Measurements from ENCODE around the gene ARHGAP24. TPM values are rescaled to one million over a fixed set of nuclear protein-coding genes. Genes with fewer than 3 reads are reported as not detected.

The ARHGAP24 gene
- total RNA-seq, 2 experiments from 2014 or later, result 0.22 to 0.70 TPM

- Mint-ChIP-seq H3K4me1 (ENCODE audit: low read depth) (no peaks in the 10 kb centered on the region), H3K9me3 (no peaks in the 10 kb centered on the region), H3K4me3 (no peak overlapping the region), H3K27me3 (peaks cover 1% of the 10 kb centered on the region), H3K27ac (no peak overlapping the region), H3K36me3 (ENCODE audit: low read depth) (no peaks in the 10 kb centered on the region)
- CTCF ChIA-PET, result no interaction called here
- DNase-seq (no peak), ATAC-seq (no peak)
- intact Hi-C loops (cut with micrococcal nuclease), result no loop called here
- POLR2A ChIA-PET, result no interaction called here
- no peak for TF ChIP-seq CTCF (IDR thresholded peaks at IDR 0.05)
Measured at GRCh38 chr4:85939595-85939994, 464.6 kb downstream of the ARHGAP24 start.

DNA sequence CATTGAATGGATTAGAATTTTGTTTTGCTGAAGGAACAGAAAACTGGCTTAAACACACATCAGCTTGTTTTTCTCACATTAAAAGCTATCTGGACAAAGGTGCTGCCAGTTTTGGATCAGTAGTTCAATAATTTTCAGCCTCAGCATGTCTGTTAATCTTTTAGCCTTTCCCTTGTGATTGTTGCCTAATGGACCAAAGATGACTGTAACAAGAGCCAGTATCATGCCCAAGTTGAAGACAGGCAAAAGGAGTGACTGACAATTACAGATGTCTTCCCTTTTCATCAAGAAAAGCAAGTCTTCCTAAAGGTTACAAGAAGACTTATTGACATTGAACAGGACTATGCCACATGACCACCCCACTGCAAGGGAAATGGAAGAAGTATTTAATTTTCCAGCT is 465.2 kb downstream of the ARHGAP24 start:
- no peak overlapping the region for H3K27ac Mint-ChIP-seq
- CTCF ChIA-PET, result no interaction called here

GRCh38 chr4:85942107-85942506 is 467.2 kb downstream of the ARHGAP24 start:
- no peak overlapping the region for H3K4me3 Mint-ChIP-seq
- no peak overlapping the region for H3K27ac Mint-ChIP-seq
- no peaks in the 10 kb centered on the region for H3K27me3 Mint-ChIP-seq
- H3K9me3 Mint-ChIP-seq, result no peaks in the 10 kb centered on the region
- no peaks in the 10 kb centered on the region for H3K36me3 Mint-ChIP-seq (ENCODE audit: low read depth)
- H3K4me1 Mint-ChIP-seq (ENCODE audit: low read depth), result no peaks in the 10 kb centered on the region
- intact Hi-C loops (cut with micrococcal nuclease), result no loop called here
- ATAC-seq, result no peak
- CTCF ChIA-PET, result no interaction called here
- no peak for TF ChIP-seq CTCF (IDR thresholded peaks at IDR 0.05)
- no peak for DNase-seq
- POLR2A ChIA-PET, result no interaction called here

More for the DNA sequence above, 465.2 kb downstream of the ARHGAP24 start:
- DNase-seq (no peak), ATAC-seq (no peak)
- no peaks in the 10 kb centered on the region for H3K36me3 Mint-ChIP-seq (ENCODE audit: low read depth)
- POLR2A ChIA-PET, result no interaction called here
- intact Hi-C loops (cut with micrococcal nuclease), result no loop called here
- no peak overlapping the region for H3K4me3 Mint-ChIP-seq
- H3K9me3 Mint-ChIP-seq, result no peaks in the 10 kb centered on the region
- TF ChIP-seq CTCF (IDR thresholded peaks at IDR 0.05), result no peak
- H3K4me1 Mint-ChIP-seq (ENCODE audit: low read depth), result no peaks in the 10 kb centered on the region
- H3K27me3 Mint-ChIP-seq, result no peaks in the 10 kb centered on the region

DNA sequence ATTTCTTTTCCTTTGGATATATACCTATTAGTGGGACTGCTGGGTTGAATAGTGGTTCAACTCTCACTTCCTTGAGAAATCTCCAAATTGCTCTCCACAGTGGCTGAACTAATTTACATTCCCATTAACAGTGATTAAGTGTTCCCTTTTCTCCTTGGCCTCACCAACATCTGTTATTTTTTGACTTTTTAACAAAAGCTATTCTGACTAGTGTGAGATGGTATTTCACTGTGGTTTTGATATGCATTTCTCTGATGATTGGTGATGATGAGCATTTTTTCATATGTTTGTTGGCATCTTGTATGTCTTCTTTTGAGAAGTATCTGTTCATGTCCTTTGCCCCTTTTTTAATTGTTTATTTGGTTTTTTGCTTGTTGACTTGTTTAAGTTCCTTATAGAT is 471.9 kb downstream of the ARHGAP24 start:
- ChIA-PET CTCF (no interaction called here), POLR2A (no interaction called here)
- intact Hi-C loops (cut with micrococcal nuclease), result no loop called here
- Mint-ChIP-seq H3K4me1 (ENCODE audit: low read depth) (no peaks in the 10 kb centered on the region), H3K27me3 (no peaks in the 10 kb centered on the region), H3K4me3 (no peak overlapping the region), H3K27ac (no peak overlapping the region), H3K36me3 (ENCODE audit: low read depth) (no peaks in the 10 kb centered on the region), H3K9me3 (no peaks in the 10 kb centered on the region)
- ATAC-seq, result no peak
- no peak for TF ChIP-seq CTCF (IDR thresholded peaks at IDR 0.05)
- no peak for DNase-seq

GRCh38 chr4:85951099-85951498 is 476.1 kb downstream of the ARHGAP24 start:
- no peaks in the 10 kb centered on the region for H3K36me3 Mint-ChIP-seq (ENCODE audit: low read depth)
- intact Hi-C loops (cut with micrococcal nuclease), result no loop called here
- no peak overlapping the region for H3K4me3 Mint-ChIP-seq
- no peak for ATAC-seq
- POLR2A ChIA-PET, result no interaction called here
- no peaks in the 10 kb centered on the region for H3K9me3 Mint-ChIP-seq
- TF ChIP-seq CTCF (IDR thresholded peaks at IDR 0.05), result no peak
- CTCF ChIA-PET, result no interaction called here
- DNase-seq, result no peak
- H3K4me1 Mint-ChIP-seq (ENCODE audit: low read depth), result no peaks in the 10 kb centered on the region
- no peak overlapping the region for H3K27ac Mint-ChIP-seq
- H3K27me3 Mint-ChIP-seq, result no peaks in the 10 kb centered on the region
